Stimulated activated CD4-positive, alpha-beta T cell treated with anti-CD3 and anti-CD28 coated beads, Interleukin-4, amount 100 ng/mL, for 1 hour (primary cell): Measurements from ENCODE around the gene GNB1L.

Experiments
- DNase-seq: peaks from one replicate; pipeline ENCODE4 v3.0.0-alpha.2; 2020

The GNB1L gene

DNA sequence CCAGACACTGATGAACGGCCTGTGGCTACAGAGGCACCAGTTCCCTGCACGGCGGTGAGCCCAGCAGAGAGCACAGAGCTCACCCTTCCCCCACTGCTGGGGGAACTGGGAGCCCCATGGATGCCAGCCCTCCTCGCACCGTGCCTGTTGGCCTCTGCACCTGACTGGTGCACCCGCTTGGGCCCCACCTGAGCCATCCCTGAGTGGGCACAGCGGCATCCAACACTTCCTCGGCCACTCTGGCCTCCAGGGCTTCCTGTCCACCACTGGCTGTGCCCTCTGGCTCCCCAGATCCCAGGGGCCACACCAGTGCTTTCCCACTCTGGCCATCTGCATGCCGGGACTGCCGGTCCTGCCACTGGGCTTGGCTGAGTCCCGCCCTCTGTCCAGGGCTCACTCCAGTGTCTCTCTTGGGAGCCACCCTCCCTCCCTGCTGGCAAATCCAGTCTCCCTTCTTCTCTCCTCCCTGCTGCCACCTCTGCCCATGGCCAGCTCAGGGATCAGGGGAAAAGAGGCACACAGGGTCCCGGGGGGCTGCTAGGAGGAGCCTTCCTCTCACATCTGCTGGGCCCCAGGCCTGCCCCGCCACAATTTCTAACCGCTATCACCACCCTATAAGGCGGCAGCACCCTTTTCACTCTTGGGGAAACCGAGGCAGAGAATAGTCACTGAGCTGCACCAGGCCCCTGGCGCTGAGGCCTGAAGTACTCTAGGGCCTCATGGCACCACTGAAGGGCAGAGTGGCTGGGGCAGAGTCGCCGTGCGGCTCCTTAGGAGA is 33.0 kb downstream of the GNB1L start:
- DNase-seq, result no peak

DNA sequence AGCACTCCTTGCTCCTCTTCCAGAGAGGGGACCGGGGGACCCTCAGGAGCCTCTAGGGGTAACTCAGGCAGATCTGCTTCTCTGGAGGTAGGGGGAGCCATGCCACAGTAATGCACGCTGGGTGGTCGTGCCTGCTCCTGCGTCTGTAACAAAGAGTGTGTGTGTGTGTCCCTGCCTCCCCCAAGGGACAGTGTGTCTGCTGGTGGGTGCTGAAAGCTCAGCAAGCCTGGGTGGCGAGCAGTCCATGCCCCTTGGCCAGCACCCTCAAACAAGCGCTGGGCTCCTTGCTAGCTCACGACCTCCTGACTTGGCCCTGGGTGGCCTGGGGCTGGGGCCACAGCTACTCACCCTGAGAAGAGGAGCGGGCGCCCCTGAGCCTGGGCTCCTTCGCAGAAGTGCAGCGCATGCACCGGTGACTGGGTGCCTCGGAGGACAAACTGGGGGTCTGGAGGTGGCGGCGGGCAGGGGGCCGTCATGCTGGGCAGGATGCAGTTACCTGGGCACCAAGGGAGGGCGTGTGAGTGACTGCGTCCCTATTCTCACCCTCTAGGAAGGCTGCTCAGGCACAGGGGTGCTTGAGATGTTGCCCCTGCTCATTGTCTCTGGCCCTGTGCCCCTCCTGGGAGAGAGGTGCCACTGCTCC is 33.7 kb downstream of the GNB1L start:
- no peak for DNase-seq

DNA sequence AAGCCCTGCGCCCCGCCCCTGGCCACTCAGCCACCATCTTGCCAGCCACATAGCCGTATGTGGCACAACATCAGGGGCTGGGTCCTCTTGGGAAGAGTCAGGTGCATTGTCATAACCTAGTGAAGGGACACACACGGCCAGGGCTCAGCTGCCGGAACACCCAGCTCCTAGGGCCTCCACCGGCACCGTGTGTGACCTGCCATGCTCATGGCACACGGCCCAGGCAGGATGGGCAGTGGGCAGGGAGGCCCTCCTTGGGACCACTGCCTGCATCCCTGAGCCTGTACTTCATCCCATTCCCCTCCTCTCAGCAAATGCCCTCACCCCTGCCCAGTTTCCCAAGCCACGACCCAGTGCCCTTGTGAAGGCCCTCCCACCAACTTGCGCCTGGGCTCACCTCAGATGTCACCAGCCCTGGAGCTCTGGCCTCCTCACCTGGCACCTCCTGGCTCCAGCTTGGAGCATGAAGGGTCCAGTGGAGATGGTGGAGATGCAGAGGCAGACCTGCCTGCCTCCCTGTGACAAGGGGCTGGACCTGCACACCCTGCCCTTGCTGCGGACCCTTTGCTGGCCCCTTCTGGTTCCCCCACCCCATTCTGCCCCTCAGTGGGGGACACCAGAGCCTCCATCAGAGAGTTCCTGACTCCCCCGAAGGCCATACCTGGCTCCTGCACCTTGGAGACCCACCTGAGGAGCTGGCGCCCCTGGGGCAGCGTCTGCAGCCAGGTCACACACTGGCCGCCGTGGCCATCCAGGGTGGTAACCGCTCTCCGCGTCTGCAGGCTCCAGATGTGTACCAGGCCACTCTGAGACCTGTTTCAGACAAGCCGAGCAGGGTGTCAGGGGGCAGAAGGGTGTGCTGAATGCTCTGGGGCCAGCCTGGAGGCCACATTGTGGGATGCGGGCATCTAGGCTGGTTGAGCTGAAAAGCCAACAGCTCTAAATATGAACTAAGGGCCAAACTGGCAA is 34.5 kb downstream of the GNB1L start:
- DNase-seq, result no peak

DNA sequence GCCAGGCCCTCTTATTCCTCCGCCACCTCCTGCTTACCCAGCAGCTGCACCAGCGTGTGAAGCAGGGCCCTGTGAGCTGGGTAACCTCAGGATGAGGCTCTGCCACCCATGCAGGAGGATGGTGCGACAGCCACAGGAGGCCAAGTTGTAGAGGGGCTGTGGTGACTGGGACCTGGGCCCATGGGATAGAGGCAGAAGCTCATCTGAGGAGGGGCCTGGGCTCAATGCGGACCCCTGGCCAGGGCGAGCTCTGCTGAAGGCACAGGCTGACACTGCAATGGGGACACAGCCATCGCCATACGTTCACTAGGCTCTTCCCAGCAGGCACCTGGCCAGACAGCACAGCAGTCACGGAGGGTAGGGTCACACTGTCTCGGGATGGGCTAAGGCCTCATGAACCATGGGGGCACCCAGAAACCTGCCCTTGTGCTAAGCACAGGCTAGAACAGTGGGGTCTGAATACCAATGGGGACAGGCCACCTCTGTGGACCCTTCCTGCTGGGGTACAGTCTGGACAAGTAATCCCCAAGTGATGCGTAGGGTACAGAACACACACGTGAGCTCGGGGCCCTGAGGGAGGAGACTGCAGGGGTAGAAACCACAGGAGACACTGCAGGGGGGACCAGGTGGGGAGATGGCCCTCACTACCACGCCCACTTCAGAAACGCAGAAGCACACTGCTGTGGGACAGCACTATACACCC is 35.3 kb downstream of the GNB1L start:
- DNase-seq, result no peak

DNA sequence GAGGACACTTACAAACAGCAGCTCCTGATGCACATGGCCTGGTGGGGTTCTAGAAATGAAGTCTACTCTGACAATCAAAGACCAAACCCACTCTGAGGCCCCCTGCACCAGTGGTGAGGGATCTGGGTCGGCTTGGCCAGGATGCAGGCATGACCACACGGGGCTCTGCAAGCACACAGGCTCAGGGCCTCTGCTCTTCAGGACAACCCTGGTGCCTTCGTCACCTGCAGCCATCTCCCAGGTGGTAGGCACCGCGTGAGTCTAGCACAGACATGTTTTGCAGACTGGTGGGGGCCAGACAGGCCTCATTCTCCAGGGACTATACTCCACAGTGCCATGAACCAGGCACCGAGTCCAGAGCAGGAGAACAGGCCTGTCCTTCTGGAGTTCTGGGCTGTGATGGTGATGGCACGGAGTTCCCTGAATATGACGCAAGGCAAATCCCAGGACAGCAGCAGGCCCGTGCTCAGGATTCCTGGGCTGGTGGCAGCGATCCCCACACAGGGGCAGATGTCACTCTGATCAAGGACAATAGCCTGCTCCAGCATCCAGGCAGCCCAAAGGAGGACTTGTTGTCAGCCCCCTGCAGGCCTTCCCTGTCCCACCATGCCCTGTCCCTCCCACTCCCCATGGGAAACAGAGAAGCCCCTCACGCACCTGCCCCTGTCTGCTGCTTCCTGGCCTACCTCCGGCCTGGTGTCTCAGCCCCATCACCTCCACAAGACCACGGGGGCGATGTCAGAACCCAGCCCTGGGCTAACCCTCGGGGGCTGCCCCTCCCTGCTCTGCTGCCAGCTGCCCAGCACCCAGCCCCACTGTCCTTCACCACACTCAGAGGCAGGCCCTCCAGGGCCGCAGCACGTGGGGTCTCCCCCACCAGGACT is 36.1 kb downstream of the GNB1L start:
- DNase-seq, result no peak

DNA sequence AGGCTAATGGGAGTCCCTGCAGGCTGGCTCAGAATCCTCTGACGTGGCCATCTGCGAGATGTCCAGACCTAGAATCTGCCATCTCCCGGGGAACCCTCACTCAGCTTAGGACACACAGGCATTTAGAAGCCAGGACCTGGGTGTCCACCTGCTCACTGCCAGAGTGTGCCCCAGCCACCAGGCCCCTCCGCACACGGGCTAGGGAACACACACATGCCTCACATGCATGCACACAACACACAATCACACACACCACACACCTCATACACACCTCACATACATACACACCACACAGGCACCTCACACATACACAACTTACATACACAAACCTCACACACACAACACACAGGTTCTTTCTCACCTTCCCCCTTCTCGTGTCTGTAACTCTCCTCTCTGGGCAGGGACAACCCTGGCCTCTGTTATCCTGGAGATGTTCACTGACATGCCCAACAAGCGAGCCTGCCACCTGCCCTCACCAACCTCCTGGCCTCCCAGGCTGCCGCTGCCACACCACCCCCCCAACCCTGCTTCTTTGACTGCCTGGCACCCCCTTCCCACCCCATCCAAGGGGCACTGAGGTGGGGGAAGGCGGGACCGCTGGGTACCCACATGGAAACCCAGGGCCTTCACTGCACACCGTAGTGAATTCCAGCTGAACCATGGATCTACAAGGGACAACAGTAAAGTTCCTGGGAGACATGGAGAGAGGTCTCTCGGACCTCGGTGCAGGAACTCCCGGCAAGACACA is 38.1 kb downstream of the GNB1L start:
- DNase-seq, result no peak

DNA sequence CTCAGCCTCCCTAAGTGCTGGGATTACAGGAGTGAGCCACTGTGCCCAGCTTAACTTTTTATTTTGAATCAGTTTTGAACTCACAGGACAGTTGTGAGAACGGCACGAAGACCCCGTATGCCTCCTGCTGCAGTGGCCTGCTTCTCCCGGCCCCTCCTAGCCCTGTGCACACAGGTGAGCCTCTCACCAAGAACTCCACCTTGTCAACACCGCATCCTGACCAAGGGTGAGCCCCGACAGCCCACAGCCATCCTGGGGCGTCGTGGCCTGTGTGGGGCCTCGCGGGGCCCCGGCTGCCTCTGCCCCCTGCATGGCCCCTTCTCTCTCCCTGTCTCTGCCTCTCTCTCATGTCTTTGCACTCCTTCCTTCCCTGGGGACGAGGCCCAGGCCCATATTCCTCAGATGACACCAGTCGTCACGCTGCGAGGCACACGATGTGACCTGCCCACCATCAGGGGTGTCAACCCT is 38.8 kb downstream of the GNB1L start:
- no peak for DNase-seq

DNA sequence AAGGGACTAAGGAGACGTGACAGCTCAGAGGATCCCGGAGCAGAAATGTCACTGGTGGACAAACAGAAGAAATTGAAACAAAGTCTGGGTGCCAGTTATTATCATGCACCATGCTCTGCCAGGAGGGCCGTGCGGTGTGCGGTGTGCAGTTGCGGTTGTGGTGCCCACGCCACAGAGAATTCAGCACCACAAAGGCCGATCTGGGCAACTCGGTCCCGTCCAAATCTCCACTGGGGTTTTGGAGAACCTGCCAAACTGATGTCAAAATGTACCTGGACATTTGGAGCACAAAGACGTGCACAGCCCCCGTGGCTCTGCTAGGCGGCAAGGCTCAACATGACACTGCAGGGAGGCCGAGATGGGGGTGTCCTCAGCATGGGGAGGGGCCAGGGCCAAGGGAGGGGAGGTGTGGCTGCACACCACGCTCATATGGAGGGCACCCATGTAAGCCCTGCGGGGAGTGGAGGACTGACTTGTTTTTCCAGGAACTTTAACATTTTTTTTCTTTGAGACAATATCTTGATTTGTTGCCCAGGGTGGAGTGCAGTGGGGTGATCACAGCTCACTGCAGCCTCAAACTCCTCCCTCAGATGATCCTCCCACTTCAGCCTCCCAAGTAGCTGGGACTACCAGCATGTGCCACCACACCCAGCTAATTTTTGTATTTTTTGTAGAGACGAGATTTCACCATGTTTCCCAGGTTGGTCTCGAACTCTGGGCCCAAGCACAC is 39.4 kb downstream of the GNB1L start:
- no peak for DNase-seq

DNA sequence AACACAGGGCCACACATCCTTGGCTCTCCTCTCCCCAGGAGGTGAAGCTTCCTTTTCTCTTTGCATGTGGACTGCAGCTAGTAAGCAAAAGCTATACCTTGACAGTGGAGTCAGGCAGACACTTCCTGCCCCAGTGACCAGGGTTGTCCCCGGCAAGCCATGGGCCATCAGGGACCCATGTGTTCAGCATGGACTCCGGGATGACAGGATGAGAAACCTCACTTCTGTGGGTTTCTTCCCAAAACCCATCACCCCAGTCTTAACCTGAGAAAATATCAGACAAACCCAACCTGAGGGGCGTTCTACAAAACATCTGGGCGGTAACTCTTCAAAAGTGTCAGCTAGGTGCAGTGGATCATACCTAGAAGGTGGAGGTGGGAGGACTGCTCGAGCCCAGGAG is 40.2 kb downstream of the GNB1L start:
- no peak for DNase-seq

DNA sequence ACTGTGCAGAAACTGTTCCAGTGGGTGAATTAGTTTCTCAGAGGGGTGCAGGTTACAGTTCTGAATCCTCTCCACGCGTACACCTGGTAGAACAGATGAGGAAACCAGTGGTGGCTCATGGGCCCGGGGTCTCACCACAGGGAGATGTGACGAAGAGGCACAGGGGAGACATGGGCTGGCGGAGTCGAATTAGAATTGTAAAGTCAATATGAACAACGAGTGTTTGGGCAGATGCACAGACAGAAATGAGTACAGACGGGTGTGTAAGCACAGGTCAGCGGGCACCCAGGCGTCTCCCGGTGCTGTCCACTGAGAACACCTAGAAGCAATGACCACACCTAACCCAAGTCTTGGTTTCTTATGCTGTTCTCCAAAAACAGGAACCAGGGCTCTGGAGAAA is 41.8 kb downstream of the GNB1L start:
- no peak for DNase-seq

DNA sequence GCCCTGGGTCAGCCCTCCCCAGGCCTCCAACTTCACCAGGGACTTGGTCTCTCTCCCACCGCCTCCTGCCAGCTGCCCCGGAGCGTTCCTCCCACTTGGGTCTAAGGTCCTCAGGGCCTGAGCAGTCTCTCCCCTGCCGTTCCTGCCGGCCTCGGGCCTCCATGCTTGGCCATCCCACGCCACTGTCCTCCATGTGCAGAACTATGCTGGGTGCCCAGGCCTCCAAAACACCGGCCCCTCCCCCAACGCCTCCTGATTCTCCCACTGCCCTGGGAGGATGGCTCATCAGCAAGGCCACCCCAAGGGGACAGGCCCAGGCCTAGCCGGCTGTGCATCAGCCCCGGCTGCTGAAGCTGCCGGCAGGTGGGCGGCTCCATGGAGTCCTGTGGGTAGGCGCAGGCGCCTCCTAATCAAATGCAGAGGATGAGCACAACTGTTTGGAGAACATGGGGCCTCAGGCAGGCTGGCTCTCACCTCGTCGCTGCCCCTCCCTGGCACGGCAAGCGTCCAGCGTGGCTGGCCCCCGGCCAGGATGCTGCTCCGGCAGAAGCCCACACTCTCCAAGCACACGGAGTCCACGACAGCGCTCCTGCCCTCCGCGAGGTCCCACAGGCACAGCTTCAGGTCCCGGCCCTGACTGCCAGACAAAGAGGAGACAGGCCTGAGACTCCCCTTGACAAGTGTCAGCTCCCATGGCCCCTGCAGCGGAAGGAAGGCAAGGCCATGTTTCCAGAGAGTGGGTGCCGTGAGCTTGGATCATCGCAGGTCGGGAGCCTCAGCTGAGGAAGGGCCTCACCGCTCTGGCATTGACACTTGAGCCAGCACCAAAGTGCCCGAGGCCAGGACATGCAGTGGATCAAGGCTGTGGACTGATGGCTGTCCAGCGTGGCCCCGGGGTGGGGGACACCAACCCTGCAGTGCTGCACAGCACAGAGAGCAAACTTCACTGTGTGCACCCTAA is 42.6 kb downstream of the GNB1L start:
- DNase-seq, result no peak

DNA sequence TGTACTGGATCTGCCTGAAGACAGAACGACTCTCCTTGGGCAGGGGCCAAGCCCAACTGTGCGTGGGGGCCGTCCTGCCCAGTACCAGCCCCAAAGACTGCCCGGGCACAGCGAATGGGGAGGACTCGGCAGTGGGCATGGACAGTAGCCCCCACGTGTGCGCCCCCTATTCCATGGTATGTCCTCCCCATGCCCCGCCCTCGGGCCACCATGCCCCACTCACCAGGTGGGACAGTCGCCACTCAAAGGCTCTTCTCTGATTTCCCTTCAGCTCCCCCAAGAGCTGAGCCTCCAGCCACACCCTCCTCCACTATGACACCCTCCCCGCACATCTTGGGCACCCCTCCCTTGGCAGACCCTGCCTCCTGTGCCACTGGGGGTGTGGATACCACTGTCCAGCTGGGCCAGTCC is 43.5 kb downstream of the GNB1L start:
- DNase-seq, result no peak

DNA sequence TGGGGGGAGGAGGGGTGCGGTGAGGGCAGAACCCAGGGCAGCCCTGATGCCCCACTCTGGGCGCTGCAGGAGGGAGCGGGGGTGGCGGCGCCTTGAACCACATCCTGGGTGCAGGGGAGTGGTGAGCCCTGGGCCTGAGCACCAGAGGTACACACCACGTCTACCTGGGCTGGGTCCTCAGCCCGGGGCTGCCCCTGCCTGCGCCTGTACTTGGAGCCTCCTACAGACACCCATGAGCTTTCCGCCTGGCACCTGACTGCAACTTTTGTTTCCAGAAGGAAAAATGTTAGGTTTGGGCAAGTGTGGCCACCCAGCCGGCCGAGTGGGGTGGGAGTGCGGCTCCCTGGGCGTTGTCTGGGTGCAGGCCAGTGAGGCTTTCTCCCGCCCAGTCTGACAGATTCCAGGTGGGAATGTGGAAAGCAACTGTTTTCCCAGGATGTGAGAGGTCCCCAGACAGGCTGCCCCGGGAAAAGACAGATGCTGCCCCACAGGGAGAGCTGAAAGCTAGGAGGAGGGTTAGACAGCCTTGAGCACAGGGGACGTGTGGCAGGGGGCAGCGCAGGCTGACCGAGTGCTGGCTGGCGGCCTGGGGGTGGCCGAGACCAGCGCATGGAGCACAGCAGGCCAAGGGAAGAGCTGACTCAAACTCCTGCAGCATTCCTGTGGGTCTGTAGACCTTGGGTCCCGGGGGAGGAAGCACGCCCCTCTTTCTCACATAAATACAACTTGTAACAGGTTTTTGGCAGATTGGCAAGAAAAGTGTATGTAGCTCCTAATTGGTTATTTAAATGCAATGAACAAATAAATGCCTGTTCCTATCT is 44.1 kb downstream of the GNB1L start:
- DNase-seq, result no peak

DNA sequence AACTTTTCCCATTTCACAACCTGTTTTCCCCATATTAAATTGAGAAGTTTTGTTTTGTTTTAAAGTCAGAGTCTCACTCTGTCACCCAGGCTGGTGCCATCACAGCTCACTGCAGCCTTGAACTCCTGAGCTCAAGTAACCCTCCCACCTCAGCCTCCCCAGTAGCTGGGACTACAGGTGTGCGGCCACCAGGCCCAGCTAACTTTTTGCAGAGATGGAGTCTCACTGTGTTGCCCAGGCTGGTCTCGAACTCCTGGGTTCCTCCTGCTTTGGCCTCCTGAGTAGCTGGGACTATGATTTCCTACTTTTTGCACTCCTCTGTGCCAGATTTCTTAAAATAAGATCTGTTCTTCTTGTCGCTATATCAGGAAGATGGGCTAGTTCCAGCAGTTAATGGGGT is 44.9 kb downstream of the GNB1L start:
- DNase-seq, result no peak

DNA sequence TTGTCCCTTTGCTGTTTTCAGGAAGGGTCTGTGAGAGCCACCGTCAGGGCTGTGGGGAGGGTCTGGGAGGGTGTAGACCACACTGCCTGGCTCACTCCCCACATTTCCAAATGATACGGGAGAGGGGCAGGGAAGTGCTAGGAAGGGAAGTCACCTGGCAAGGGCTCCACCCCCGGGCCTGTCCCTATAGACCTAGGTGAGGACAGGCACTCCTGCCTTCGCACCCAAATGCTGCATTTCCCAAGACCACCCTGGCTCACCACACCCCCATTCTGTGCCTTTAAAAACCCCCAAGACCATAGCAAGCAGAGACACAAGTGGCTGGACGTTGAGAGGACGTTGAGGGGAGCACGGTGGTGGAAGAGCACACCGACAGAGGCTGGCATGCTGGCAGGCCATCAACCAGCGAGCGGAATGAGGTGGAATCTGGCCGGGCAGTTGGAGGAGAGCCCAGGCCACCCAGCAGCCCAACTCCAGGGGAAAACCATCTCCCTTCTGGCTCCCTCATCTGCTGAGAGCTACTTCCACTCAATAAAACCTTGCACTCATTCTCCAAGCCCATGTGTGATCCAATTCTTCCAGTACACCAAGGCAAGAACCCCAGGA is 45.7 kb downstream of the GNB1L start:
- DNase-seq, result no peak

DNA sequence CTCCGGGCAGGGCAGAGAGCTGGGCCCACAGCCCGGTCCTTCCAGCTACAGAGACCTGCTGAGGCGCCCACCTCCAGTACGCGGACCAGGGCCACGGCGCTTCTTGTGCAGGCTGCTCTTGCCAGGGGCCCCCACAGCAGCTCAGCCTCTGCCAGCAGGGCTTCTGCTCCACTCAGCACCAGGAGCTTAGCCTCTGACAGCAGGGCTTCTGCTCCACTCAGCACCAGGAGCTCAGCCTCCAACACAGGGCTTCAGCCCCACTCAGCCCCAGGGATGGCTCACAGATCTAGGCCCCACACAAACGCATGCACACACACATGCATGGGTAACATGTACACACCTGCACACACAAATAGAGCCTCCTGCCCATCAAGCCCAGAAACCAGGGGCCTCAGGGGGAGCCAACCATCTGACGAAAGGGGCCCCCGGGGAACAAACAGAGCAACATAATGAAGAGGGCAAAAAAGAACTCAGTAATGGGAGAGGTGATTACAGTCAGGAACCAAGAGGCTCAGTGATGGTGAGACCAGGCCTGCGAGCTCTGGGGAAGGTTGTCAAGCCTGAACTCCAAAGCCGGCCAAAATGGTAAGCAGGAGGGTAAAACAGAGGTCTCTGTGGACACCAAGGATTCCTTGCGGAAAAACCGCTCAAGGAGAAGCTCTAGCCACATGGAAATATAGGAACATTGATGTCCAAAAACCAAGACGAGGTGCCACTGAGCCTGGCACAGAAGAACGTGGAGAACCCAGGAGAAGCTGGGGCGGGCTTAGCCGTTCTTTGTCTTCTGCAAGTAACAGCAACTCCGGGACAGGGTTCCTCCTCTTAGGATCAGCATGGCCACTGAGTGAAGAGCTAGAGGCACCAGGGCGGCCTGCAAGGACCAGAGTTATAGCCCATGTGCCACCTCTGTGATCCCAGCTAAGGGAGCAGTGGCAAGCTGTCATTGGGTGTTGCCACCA is 46.5 kb downstream of the GNB1L start:
- DNase-seq, result no peak
